ENCODE data around the gene POPDC2.

DNA sequence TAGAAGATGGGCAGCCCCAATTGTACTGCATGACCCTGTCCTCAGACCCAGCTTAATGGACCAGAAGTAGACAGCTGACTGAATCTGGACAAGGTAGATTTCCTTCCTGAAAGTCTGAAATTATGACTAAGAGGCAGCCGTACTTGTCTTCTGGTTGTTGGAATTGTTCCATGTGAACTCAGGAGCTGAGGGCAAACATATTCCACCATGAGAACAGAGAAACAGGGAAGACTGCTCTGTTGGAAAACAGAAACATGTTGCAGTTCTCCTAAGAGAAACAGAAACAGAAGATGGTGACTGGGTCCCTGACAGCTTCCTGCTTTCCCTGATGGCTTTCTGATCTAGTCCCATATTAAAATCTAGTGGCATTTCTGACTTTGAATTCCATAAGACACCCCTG, 24.1 kb downstream of the POPDC2 start:
- TF ChIP-seq, protein P1, sequence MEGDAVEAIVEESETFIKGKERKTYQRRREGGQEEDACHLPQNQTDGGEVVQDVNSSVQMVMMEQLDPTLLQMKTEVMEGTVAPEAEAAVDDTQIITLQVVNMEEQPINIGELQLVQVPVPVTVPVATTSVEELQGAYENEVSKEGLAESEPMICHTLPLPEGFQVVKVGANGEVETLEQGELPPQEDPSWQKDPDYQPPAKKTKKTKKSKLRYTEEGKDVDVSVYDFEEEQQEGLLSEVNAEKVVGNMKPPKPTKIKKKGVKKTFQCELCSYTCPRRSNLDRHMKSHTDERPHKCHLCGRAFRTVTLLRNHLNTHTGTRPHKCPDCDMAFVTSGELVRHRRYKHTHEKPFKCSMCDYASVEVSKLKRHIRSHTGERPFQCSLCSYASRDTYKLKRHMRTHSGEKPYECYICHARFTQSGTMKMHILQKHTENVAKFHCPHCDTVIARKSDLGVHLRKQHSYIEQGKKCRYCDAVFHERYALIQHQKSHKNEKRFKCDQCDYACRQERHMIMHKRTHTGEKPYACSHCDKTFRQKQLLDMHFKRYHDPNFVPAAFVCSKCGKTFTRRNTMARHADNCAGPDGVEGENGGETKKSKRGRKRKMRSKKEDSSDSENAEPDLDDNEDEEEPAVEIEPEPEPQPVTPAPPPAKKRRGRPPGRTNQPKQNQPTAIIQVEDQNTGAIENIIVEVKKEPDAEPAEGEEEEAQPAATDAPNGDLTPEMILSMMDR (IDR thresholded peaks at IDR 0.05; ENCODE audit: insufficient read depth, low read length), result no peak
- TF ChIP-seq POLR2AphosphoS5 (IDR thresholded peaks at IDR 0.05; ENCODE audit: low read depth), result no peak

All from HL-60 (cell line).